GM21423 (cell line): ENCODE data around the gene SLC35B1.
A peak's percentile ranks its signal among the peaks of the same experiment; 100 is the strongest.

Experiments
- ATAC-seq: cut with Tn5 transposase; IDR thresholded peaks from one replicate; pipeline ENCODE4 v1.9.1; 2021; ENCODE audit warnings: mild to moderate bottlenecking, moderate library complexity; ENCODE audit not compliant: unreplicated experiment

The SLC35B1 gene

GRCh38 chr17:49700960-49701359, 6.8 kb downstream of the SLC35B1 start:
- ATAC-seq: no peak

- no peak for ATAC-seq
Observed at GRCh38 chr17:49699966-49700575, 7.7 kb downstream of the SLC35B1 start.

- no peak for ATAC-seq
Observed at GRCh38 chr17:49698005-49698404, 9.8 kb downstream of the SLC35B1 start.

DNA sequence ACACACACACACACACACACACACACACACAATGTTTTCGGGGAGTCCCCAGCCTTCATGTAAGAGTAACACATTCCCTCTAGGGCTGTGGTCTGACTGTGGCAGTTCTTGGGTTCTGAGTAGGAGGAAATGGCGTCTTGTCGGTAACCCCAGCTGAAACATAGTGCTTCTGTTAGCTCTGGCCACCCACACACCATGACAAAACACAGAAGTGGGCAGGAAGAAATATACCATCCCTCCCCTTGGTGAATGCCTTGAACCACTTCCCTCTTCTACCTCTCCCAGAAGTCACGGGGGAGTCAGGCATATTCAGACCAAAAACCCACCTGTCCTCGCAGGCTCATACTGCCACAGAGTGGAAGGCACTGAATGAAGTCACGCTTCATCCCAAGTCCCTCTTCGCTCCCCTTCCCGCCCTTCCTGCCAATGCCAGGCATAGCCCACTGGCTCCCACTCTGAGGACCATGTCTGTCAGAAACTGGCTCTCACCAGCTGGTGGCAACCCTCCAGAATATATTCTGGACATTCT, 11.5 kb downstream of the SLC35B1 start:
- no peak for ATAC-seq

GRCh38 chr17:49695698-49696232, 12.0 kb downstream of the SLC35B1 start:
- ATAC-seq: no peak

DNA sequence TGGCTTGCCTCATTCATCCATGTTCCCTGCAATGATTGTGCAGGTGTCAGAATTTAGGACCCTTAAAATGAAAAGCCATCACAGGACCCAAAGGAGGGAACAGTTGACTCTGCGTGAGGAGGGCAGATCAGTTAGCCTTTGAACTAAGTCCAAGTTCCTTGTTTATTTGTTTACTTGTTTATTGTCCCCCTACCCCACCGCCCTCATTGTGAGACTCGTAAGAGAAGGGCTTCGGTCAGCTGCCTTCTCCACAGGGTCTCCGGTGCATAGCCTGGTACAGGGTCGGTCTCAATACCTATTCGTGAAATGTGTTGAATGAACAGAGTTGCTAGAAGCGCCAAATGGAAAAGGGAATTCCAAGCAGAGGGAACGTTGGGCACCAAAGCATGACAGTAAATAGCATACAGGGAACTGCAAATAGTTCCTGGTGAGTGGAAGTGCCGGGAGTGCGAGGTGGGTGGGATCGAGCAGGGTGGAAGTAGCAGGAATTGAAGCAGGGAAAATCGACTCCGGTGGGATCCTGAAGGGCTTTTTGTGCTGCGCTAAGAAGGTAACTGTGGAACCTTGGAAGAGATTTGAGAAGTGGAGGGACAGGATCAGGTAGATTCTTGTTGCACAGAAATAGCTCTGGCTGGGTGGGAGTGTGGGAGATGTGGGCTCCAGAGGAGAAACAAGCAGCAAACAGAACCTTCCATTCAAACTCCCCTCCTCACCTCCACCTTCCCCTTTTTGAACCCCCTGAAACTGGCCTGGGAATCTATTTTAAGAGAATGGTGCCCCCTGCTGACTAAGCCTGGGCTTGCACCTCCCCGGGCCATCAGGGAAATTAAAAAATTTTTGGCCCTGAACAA, 12.7 kb downstream of the SLC35B1 start:
- no peak for ATAC-seq

GRCh38 chr17:49692751-49693150, 15.0 kb downstream of the SLC35B1 start:
- no peak for ATAC-seq

DNA sequence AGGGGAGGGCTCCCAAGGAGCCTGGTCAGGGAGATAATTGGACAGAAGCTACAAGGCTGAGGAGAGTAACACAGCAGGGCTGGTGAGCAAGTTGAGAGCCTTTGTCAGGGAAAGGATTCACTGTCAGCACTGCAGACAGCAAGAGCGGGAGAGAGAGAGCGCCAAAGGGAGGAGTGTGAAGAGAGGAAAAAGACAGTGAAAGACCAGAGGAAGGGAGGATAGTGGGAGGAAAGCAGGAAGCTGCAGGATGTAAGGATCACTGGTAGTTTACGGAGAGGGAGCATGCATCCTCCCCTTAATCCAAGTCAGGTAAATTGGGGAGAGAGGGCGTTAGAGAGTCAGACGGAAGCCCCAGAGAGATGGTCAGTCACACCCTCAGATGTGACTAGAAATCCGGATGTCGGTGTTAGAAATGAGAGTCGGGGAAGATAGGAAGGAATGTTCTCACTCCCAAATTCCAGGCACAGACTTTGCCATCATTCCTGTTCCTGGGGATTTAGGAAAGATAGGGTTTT, 16.0 kb downstream of the SLC35B1 start:
- no peak for ATAC-seq

GRCh38 chr17:49691086-49691676, 16.6 kb downstream of the SLC35B1 start:
- no peak for ATAC-seq

DNA sequence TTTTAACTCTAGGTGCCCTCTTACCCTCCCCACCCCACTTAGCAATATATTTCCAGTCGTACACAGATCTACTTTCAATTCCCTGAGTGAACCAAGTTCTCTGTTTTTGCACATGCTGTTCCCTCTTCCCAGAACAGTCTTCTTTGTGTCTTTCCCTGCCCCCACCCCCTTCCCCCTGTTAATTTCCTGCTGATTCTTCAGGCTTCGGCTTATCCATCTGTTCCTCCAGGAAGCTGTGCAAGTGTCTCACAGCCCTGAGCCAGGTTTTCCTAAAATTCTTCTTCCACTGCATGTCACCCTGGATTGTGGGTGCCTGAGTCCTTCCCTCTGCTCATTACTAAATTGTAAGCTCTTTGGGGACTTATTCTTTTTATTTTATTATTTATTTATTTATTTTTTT, 17.5 kb downstream of the SLC35B1 start:
- ATAC-seq: no peak

DNA sequence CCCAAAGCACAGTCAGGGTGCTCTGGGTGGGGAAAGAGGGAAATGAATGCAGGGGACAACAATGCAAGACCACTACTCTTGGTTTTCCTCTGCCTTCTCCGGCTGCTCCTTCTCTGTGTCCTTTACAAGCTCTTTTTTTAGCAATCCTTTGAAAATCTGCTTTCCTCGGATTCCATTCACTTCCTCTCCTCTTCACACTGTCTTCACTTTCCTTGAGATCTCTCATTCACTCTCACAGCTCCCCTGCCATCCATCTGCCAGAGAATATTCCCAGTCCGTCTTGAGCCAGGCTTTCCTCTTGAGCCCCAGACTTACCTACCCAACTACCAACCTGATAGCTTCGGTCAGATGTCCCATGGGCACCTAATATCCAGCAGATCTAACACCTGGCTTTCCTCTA, 18.9 kb downstream of the SLC35B1 start:
- no peak for ATAC-seq

DNA sequence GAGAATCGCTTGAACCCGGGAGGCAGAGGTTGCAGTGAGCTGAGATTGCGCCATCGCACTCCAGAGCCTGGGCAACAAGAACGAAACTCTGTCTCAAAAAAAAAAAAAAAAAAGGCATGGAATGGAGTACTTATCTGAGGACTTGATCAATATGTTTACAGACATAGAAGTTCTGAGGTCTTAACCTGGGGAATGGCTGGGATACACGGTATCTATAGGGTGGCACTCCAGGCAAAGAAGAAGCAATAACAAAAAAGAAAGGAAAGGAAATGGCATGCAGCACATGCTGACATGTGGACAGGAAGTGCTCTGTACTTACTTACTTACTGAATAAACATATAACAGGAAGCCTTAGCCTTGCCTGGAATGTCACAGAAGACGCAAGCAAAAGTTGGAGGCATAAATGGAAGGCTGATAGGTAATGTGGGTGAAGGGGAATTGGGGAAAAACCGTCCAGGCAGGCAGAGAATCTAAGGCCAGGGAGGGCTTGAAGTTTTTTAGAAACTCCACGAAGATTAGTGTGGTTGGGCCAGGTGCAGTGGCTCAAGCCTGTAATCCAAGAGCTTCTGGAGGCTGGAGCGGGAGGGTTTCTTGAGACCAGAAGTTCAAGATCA, 19.8 kb downstream of the SLC35B1 start:
- no peak for ATAC-seq

- ATAC-seq: no peak
Observed at GRCh38 chr17:49681106-49681979, 26.4 kb downstream of the SLC35B1 start.

GRCh38 chr17:49680314-49680713, 27.4 kb downstream of the SLC35B1 start:
- no peak for ATAC-seq

- peak; percentile 80 for ATAC-seq
Observed at GRCh38 chr17:49677933-49678847, 29.6 kb downstream of the SLC35B1 start, which contains the start of gene SPOP. Gene SPOP (minus strand): TSS chr17:49678097. CDS start chr17:49622810, 55,287 bp downstream.

DNA sequence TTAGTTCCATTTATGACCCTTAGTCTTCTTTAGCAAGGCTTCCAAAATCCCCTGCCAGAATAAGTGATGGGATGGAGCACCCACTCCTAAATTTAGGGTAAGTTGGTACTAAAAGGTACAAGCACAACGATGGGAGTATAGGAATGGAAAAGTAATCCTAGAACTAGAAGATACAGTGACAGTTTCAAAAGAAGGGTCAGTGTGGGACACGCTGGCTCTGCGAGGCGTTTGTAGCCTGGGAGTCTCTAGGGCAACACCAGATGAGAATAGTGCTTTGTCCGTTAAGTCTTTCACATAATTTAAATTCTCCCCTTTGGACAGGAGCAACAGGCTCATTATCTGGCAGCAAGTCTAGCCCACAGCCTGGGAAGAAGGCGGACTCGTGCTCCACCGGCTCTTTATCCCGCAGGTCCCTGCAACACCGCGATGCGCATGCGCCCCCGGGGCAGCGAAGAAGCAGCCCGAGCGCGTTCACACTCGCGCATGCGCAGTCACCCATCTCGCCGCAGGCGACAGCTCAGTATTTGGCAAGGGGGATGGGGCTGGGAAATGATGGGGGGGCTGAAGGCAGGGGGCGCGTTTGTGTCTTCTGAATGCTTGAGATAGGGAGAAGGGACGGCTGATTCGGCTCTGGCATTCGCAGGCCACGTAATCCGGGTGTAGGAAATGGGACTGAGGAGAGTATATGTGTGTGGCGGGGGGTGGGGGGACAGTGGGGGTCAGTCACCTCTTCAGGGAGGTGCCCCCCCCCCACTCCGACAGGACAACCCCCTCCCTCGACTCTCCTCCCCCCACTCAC, 30.4 kb downstream of the SLC35B1 start:
- peak; percentile 55 for ATAC-seq

DNA sequence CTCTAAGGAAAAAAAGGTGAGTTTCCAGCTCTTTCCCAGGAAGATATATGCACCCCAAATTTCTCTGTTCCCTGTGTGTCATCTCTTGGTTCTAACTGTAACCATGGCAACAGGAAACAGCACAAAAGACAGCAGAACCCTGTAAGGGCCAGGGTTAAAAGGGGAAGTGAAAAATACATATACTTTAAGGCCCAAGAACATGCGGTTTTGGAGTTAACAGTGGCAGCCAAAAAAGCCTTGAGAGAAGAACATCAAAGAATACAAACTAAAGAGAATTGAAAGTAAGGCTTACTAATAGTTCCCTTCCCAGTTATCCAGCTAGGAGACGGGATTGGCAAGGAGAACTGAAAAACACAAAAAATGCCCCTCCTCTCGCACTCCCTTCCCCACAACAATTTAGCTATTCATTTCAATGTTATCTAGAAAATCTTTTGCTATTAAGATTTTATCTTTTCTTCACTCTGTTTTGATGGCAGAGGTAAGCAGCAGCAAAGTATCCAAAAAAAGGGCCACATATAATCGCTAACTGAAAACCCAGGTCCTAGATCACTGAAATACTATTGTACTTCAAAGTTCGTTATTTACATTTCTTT, 31.4 kb downstream of the SLC35B1 start:
- ATAC-seq: peak; percentile 54

GRCh38 chr17:49674507-49674906, 33.3 kb downstream of the SLC35B1 start:
- ATAC-seq: no peak
